SK-N-SH treated with all-trans-retinoic acid at 6 μM for 48 hours (cell line): Measurements from ENCODE around the gene CD46.

Experiments used
- ATAC-seq: fragments of 200-7000 bp; cut with Tn5 transposase; 3 replicates; pipeline ENCODE4 v1.9.1; 2020; ENCODE audit warnings: mild to moderate bottlenecking, moderate library complexity
- ARNTL ChIP-seq: fragments of 450-650 bp; formaldehyde crosslinking; IDR thresholded peaks from 2 replicates; pipeline ENCODE4 v1.5.0; 2020; ENCODE audit warnings: low read depth, mild to moderate bottlenecking, moderate library complexity, borderline replicate concordance
- BACH2 ChIP-seq: fragments of 250-450 bp; sonication (Bioruptor Pico); IDR thresholded peaks from 2 replicates; pipeline ENCODE4 v1.9.0; 2021; ENCODE audit warnings: mild to moderate bottlenecking, borderline replicate concordance
- CSDC2 ChIP-seq: fragments of 250-450 bp; sonication (Bioruptor Pico); IDR thresholded peaks from 2 replicates; pipeline ENCODE4 v1.5.0; 2020; ENCODE audit warnings: mild to moderate bottlenecking, moderate library complexity
- ESRRG ChIP-seq: fragments of 250-450 bp; sonication (Bioruptor Pico); IDR thresholded peaks from 2 replicates; pipeline ENCODE4 v1.6.1; 2021; ENCODE audit warnings: mild to moderate bottlenecking
- ISL1 ChIP-seq: fragments of 250-450 bp; sonication (Bioruptor Pico); IDR thresholded peaks from 2 replicates; pipeline ENCODE4 v2.1.2; 2022; ENCODE audit warnings: mild to moderate bottlenecking, moderate library complexity
- OSR1 ChIP-seq: fragments of 250-450 bp; sonication (Bioruptor Pico); IDR thresholded peaks from 2 replicates; pipeline ENCODE4 v1.8.0; 2022; ENCODE audit warnings: moderate library complexity, mild to moderate bottlenecking, inconsistent platforms
- PPARA ChIP-seq: fragments of 250-450 bp; sonication (Bioruptor Pico); IDR thresholded peaks from 2 replicates; pipeline ENCODE4 v1.5.0; 2020; ENCODE audit warnings: mild to moderate bottlenecking, borderline replicate concordance
- RARB ChIP-seq: fragments of 250-450 bp; sonication (Bioruptor Pico); IDR thresholded peaks from 2 replicates; pipeline ENCODE4 v1.8.0; 2021; ENCODE audit warnings: mild to moderate bottlenecking, moderate library complexity
- SNAI2 ChIP-seq: fragments of 250-450 bp; sonication (Bioruptor Pico); IDR thresholded peaks from 2 replicates; pipeline ENCODE4 v1.5.0; 2020; ENCODE audit warnings: mild to moderate bottlenecking, moderate library complexity
- TCF4 ChIP-seq: fragments of 250-450 bp; sonication (Bioruptor Pico); IDR thresholded peaks from 2 replicates; pipeline ENCODE4 v1.8.0; 2021; ENCODE audit warnings: mild to moderate bottlenecking, moderate library complexity, borderline replicate concordance
- TOX ChIP-seq: fragments of 250-450 bp; sonication (Bioruptor Pico); IDR thresholded peaks from 2 replicates; pipeline ENCODE4 v1.8.0; 2021; ENCODE audit warnings: mild to moderate bottlenecking, moderate library complexity, borderline replicate concordance
- ZC3H10 ChIP-seq: fragments of 250-450 bp; sonication (Bioruptor Pico); IDR thresholded peaks from 2 replicates; pipeline ENCODE4 v1.5.1; 2021; ENCODE audit warnings: mild to moderate bottlenecking, moderate library complexity
- ZFP3 ChIP-seq: fragments of 250-450 bp; sonication (Bioruptor Pico); IDR thresholded peaks from 2 replicates; pipeline ENCODE4 v1.5.0; 2020; ENCODE audit warnings: mild to moderate bottlenecking, moderate library complexity
- ZFP30 ChIP-seq: fragments of 450-650 bp; formaldehyde crosslinking; IDR thresholded peaks from 2 replicates; pipeline ENCODE4 v1.5.0; 2022; ENCODE audit warnings: mild to moderate bottlenecking, moderate library complexity
- ZNF565 ChIP-seq: fragments of 450-650 bp; formaldehyde crosslinking; conservative IDR thresholded peaks from 2 replicates; pipeline ENCODE4 v1.5.0; 2020; ENCODE audit warnings: low read depth, mild to moderate bottlenecking, moderate library complexity
- ZNF70 ChIP-seq: fragments of 450-650 bp; formaldehyde crosslinking; IDR thresholded peaks from 2 replicates; pipeline ENCODE4 v1.5.0; 2020; ENCODE audit warnings: mild to moderate bottlenecking, moderate library complexity
- ZNF8 ChIP-seq: fragments of 450-650 bp; formaldehyde crosslinking; IDR thresholded peaks from 2 replicates; pipeline ENCODE4 v1.5.0; 2020; ENCODE audit warnings: mild to moderate bottlenecking, moderate library complexity
- TF ChIP-seq, protein P1 (sequence below): fragments of 250-450 bp; sonication (Bioruptor Pico); IDR thresholded peaks from 2 replicates; pipeline ENCODE4 v1.8.0; 2021; ENCODE audit warnings: low read depth, mild to moderate bottlenecking, moderate library complexity, borderline replicate concordance
- TF ChIP-seq, protein P2 (sequence below): fragments of 250-450 bp; sonication (Bioruptor Pico); IDR thresholded peaks from 2 replicates; pipeline ENCODE4 v1.8.0; 2020; ENCODE audit warnings: mild to moderate bottlenecking, moderate library complexity, borderline replicate concordance
- TF ChIP-seq, protein P3 (sequence below): fragments of 250-450 bp; sonication (Bioruptor Pico); IDR thresholded peaks from 2 replicates; pipeline ENCODE4 v1.5.1; 2021; ENCODE audit warnings: mild to moderate bottlenecking, moderate library complexity
- TF ChIP-seq, protein P4 (sequence below): fragments of 250-450 bp; sonication (Bioruptor Pico); IDR thresholded peaks from 2 replicates; pipeline ENCODE4 v1.5.1; 2020; ENCODE audit warnings: low read depth, mild to moderate bottlenecking, moderate library complexity

The CD46 gene

GRCh38 chr1:207830788-207831187 lies 78.9 kb downstream of the CD46 start (continued):
- TF ChIP-seq, protein P1, sequence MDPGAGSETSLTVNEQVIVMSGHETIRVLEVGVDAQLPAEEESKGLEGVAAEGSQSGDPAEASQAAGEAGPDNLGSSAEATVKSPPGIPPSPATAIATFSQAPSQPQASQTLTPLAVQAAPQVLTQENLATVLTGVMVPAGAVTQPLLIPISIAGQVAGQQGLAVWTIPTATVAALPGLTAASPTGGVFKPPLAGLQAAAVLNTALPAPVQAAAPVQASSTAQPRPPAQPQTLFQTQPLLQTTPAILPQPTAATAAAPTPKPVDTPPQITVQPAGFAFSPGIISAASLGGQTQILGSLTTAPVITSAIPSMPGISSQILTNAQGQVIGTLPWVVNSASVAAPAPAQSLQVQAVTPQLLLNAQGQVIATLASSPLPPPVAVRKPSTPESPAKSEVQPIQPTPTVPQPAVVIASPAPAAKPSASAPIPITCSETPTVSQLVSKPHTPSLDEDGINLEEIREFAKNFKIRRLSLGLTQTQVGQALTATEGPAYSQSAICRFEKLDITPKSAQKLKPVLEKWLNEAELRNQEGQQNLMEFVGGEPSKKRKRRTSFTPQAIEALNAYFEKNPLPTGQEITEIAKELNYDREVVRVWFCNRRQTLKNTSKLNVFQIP, result no peak
- TF ChIP-seq, protein P2, sequence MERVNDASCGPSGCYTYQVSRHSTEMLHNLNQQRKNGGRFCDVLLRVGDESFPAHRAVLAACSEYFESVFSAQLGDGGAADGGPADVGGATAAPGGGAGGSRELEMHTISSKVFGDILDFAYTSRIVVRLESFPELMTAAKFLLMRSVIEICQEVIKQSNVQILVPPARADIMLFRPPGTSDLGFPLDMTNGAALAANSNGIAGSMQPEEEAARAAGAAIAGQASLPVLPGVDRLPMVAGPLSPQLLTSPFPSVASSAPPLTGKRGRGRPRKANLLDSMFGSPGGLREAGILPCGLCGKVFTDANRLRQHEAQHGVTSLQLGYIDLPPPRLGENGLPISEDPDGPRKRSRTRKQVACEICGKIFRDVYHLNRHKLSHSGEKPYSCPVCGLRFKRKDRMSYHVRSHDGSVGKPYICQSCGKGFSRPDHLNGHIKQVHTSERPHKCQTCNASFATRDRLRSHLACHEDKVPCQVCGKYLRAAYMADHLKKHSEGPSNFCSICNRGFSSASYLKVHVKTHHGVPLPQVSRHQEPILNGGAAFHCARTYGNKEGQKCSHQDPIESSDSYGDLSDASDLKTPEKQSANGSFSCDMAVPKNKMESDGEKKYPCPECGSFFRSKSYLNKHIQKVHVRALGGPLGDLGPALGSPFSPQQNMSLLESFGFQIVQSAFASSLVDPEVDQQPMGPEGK (CRISPR knock-in tag), result no peak
- TF ChIP-seq SNAI2 (CRISPR knock-in tag) (no peak), ZC3H10 (CRISPR knock-in tag) (no peak), BACH2 (CRISPR knock-in tag) (no peak), TCF4 (CRISPR knock-in tag) (no peak), TOX (CRISPR knock-in tag) (no peak), OSR1 (CRISPR knock-in tag) (no peak), ZNF8 (CRISPR knock-in tag) (no peak)
- TF ChIP-seq, protein P3, sequence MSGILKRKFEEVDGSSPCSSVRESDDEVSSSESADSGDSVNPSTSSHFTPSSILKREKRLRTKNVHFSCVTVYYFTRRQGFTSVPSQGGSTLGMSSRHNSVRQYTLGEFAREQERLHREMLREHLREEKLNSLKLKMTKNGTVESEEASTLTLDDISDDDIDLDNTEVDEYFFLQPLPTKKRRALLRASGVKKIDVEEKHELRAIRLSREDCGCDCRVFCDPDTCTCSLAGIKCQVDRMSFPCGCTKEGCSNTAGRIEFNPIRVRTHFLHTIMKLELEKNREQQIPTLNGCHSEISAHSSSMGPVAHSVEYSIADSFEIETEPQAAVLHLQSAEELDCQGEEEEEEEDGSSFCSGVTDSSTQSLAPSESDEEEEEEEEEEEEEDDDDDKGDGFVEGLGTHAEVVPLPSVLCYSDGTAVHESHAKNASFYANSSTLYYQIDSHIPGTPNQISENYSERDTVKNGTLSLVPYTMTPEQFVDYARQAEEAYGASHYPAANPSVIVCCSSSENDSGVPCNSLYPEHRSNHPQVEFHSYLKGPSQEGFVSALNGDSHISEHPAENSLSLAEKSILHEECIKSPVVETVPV (CRISPR knock-in tag), result no peak
- TF ChIP-seq, all 23 proteins: peak for 0

DNA sequence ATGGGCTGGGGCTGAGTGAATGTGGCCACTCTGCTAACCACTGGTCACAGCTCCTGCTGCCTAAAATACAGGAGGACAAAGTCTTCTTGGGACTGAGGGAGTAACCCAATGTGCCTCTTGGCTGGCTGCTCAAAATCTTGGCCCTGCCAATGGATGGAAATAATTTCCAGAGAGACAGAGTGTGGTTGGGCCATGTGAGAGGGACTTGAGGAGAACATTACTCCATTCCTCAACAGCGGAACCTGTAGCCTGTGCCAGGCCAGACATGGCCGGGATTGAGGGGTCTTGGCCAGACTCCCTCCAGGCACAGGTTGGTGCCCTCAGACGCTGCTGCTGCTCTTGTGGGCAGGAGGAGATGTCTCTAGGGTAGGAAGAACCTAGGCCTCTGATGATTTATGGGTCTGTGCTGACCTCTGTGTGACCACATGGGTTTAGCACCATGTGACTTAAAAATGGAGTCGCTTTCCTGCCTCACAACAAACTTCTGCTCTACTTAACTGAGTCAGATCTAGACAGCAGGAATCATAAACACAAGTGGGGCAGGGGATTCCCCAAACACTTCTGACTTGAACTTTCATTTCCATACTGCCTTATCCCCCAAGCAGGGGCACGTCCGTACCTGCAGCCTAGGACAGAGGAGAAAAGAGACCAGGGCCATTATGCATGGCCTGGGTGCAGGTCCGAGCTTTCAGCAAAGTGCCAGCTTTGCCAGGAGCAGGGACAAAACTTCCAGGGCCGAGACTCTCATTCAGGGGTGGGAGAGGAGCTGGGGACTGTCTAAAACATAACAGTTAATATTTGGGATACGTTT lies 79.9 kb downstream of the CD46 start:
- TF ChIP-seq ZNF565 (CRISPR knock-in tag), result no peak
- no peak for TF ChIP-seq RARB (CRISPR knock-in tag)
- TF ChIP-seq ISL1 (CRISPR knock-in tag), result no peak
- TF ChIP-seq, protein P1, result no peak
- no peak for TF ChIP-seq ZFP3
- TF ChIP-seq, protein P4, sequence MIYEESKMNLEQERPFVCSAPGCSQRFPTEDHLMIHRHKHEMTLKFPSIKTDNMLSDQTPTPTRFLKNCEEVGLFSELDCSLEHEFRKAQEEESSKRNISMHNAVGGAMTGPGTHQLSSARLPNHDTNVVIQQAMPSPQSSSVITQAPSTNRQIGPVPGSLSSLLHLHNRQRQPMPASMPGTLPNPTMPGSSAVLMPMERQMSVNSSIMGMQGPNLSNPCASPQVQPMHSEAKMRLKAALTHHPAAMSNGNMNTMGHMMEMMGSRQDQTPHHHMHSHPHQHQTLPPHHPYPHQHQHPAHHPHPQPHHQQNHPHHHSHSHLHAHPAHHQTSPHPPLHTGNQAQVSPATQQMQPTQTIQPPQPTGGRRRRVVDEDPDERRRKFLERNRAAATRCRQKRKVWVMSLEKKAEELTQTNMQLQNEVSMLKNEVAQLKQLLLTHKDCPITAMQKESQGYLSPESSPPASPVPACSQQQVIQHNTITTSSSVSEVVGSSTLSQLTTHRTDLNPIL (CRISPR knock-in tag), result no peak
- no peak for TF ChIP-seq ZNF70
- no peak for TF ChIP-seq ESRRG (CRISPR knock-in tag)
- no peak for TF ChIP-seq ZFP30 (CRISPR knock-in tag)
- TF ChIP-seq PPARA (CRISPR knock-in tag), result no peak
- no peak for ATAC-seq

- TF ChIP-seq, protein P3 (CRISPR knock-in tag), result no peak
- no peak for TF ChIP-seq PPARA (CRISPR knock-in tag)
- TF ChIP-seq ISL1 (CRISPR knock-in tag), result no peak
- no peak for TF ChIP-seq ARNTL (CRISPR knock-in tag)
- no peak for TF ChIP-seq ZNF70
- TF ChIP-seq SNAI2 (CRISPR knock-in tag), result no peak
- TF ChIP-seq OSR1 (CRISPR knock-in tag), result no peak
- no peak for TF ChIP-seq ZFP3
- TF ChIP-seq TOX (CRISPR knock-in tag), result no peak
- no peak for TF ChIP-seq ZC3H10 (CRISPR knock-in tag)
- no peak for TF ChIP-seq CSDC2 (CRISPR knock-in tag)
- TF ChIP-seq, protein P4 (CRISPR knock-in tag), result no peak
- no peak for ATAC-seq
These were observed 80.9 kb downstream of the CD46 start for GRCh38 chr1:207832796-207833195.
